ENCODE data around the gene MED15.
A peak's percentile ranks its signal among the peaks of the same experiment; 100 is the strongest.

Gene MED15

DNA sequence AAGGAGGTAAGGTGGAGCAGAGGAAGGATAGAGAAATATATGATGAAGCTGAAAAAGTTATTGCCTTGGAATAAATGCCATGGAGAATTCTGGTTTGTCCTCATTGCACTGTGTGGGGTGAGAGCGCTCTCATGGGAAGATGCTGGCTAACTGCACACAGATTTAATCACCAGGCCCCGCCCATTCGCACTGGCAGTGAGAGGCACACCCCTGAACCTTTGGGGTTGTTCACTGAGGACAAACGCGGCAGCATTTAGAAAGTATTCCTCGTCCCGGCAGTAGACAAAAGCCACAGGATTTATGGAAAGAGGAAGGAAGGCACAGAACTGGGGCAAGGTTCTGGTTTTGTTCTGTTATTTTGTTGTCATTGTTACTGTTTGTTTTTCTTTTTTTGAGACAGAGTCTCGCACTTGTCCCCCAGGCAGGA lies 70.2 kb downstream of the MED15 start:
- no peak for ATAC-seq (replicated peaks; ENCODE audit: extremely low read depth, poor library complexity, severe bottlenecking)
- DNase-seq (ENCODE audit: low spot score in 2 of 2): no peak
- Mint-ChIP-seq H3K9me3 (no peaks in the 10 kb centered on the region), H3K36me3 (ENCODE audit: insufficient read depth) (peaks cover 55% of the 10 kb centered on the region), H3K4me3 (no peak overlapping the region), H3K4me1 (peaks cover 44% of the 10 kb centered on the region), H3K27ac (ENCODE audit: low read depth) (peak overlapping the region; percentile 35), H3K27me3 (no peaks in the 10 kb centered on the region)

DNA sequence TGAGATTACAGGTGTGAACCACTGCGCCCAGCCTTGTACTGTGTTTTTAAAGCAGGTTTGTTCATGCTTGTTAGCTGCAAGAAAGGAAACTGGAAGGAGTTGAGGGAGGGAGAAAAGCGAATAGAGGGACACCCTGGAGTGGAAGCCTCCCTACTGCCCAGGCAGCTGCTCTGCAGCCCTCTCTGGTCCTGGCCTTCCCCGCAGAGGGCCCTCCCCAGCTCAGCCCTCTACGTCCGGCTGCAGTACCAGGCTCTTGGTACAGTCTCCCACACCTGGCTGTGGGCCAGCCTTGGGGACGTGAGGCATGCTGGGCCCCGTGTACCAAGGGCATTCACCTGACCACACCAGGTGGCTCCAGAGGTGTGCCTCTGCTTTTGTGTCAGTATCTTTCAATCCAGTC lies 70.8 kb downstream of the MED15 start:
- Mint-ChIP-seq H3K27me3 (no peaks in the 10 kb centered on the region), H3K9me3 (no peaks in the 10 kb centered on the region), H3K4me1 (peaks cover 42% of the 10 kb centered on the region), H3K4me3 (no peak overlapping the region), H3K36me3 (ENCODE audit: insufficient read depth) (peaks cover 56% of the 10 kb centered on the region), H3K27ac (ENCODE audit: low read depth) (no peak overlapping the region)
- ATAC-seq (replicated peaks; ENCODE audit: extremely low read depth, poor library complexity, severe bottlenecking) (no peak), DNase-seq (ENCODE audit: low spot score in 2 of 2) (no peak)

DNA sequence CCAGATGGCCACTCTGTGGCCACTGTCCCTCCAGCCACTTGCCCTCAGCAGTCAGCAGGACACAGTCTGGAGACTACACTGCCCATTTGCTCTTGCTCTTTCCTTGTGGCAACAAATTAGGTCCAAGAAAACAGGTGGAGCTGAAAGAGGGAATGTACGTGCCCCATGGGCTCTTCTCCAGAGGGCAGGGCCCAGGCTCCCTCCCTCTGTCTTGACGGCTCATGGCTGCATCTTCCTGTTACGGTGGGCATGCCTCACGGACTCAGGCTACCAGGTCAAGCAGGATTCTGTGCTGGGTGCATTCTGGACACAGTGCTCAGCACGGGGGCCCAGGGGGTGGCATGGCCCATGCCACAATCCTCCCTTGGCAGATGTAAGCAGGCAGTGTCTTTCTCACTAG lies 71.3 kb downstream of the MED15 start:
- Mint-ChIP-seq H3K27ac (ENCODE audit: low read depth) (peak overlapping the region; percentile 77), H3K36me3 (ENCODE audit: insufficient read depth) (peaks cover 55% of the 10 kb centered on the region), H3K27me3 (no peaks in the 10 kb centered on the region), H3K9me3 (no peaks in the 10 kb centered on the region), H3K4me1 (peaks cover 37% of the 10 kb centered on the region), H3K4me3 (no peak overlapping the region)
- no peak for DNase-seq (ENCODE audit: low spot score in 2 of 2)
- ATAC-seq (replicated peaks; ENCODE audit: extremely low read depth, poor library complexity, severe bottlenecking): no peak

DNA sequence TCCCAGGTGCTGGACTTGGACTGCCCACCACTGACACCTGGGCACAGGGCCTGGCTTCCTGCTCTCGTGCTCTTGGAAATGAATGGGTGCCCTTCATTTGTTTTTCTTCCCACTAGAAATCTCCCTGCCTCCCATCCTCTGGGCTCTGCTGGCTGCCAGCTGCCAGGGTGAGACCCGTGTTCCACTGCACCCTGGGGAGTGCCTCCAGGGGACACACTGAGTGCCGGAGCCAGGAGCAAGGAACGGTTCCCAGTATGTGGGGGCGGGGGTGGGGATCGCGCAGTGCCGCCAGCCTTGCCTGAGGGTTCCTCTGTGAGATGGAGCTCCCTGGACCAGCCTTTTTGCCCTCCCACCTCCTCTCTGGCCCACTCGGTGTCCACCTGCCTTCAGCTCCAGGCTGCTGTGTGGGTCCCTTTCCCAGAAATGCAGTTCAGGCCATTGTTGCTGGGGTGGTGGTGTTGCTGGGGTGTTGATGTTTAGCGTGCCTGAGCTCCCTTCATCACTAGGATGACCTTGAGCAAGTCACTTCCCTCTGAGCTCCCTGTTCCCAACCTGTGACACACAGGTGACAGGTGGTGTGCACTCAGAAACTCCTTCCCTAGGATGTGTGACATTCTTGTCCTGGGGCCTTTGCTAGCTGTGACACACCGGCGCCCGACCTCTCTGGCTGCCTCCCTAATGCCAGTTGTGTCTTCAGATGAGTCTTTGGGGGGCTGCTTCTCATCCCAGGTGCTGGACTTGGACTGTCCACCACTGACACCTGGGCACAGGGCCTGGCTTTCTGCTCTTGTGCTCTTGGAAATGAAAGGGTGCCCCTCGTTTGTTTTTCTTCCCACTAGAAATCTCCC lies 72.1 kb downstream of the MED15 start:
- H3K27me3 Mint-ChIP-seq: no peaks in the 10 kb centered on the region
- H3K27ac Mint-ChIP-seq (ENCODE audit: low read depth): peak overlapping the region; percentile 77
- no peak for DNase-seq (ENCODE audit: low spot score in 2 of 2)
- no peak overlapping the region for H3K4me3 Mint-ChIP-seq
- H3K36me3 Mint-ChIP-seq (ENCODE audit: insufficient read depth): peaks cover 48% of the 10 kb centered on the region
- no peak for ATAC-seq (replicated peaks; ENCODE audit: extremely low read depth, poor library complexity, severe bottlenecking)
- H3K4me1 Mint-ChIP-seq: peaks cover 29% of the 10 kb centered on the region
- no peaks in the 10 kb centered on the region for H3K9me3 Mint-ChIP-seq

DNA sequence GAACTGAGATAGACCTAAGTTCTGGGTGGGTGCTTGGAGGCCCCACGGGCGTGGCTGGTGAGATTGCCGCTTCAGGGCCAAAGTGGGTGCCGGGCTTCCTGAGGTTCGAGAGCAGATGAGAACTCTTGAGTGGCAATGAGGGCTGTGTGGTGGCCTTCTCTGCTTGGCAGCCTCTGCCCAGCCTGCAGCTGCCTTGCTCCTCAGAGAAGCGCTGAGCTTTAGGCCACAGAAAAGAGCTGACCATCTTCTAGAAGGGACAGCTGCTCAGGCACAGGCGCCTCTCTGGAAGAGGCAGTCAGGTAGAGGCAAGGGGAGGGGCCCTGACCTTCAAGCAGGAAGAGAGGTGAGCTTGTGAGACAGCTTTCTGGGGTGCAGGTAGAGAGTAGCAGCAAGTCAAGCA lies 72.8 kb downstream of the MED15 start:
- Mint-ChIP-seq H3K27ac (ENCODE audit: low read depth) (peak overlapping the region; percentile 77), H3K27me3 (no peaks in the 10 kb centered on the region), H3K4me3 (no peak overlapping the region), H3K9me3 (no peaks in the 10 kb centered on the region), H3K4me1 (peaks cover 24% of the 10 kb centered on the region), H3K36me3 (ENCODE audit: insufficient read depth) (peaks cover 48% of the 10 kb centered on the region)
- DNase-seq (ENCODE audit: low spot score in 2 of 2) (no peak), ATAC-seq (replicated peaks; ENCODE audit: extremely low read depth, poor library complexity, severe bottlenecking) (no peak)

DNA sequence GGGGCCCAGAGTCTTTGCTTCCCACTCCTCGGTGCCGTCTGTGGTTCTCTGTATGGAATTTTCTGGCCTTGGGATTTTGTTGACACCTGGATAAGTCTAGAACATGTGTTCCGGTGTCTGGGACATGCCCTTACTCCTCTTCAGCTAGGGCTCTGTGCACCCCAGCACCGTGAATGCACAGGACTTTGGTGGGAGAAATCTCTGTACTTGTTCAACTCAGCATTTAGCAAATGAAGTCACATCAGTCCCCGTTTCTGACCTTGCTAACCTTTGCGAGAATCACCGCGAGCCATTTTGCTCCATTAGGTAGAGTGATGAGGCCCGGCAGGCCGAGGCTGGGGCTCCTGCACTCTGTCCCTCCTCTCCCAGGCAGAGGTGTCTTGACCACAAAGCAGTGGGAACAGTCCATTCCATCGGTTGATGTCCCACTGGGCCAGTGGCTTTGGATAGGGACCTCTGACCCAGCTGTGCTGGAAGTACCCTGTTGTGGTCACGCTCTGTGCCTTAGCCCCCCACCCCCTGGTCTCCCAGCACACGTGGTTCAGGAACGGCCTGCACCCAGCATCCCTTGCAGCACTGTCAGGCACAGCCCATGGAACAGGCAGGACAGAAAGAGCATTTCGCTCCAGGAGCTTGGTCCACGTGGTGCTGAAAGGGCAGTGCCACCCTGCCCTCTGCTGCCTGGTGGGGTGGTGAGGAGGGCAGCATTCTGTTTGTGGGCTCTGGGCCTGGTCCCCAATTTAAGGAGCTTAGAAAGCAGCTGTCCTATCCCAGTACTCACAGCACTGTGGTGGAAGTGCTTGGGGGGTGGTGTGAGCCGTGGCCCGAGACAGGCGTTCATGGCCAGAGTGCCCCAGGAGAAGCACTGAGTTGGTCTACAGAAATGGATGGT lies 73.4 kb downstream of the MED15 start:
- Mint-ChIP-seq H3K4me1 (peaks cover 24% of the 10 kb centered on the region), H3K4me3 (no peak overlapping the region), H3K27ac (ENCODE audit: low read depth) (peak overlapping the region; percentile 77), H3K9me3 (no peaks in the 10 kb centered on the region), H3K36me3 (ENCODE audit: insufficient read depth) (peaks cover 47% of the 10 kb centered on the region), H3K27me3 (no peaks in the 10 kb centered on the region)
- DNase-seq (ENCODE audit: low spot score in 2 of 2): no peak
- ATAC-seq (replicated peaks; ENCODE audit: extremely low read depth, poor library complexity, severe bottlenecking): no peak

DNA sequence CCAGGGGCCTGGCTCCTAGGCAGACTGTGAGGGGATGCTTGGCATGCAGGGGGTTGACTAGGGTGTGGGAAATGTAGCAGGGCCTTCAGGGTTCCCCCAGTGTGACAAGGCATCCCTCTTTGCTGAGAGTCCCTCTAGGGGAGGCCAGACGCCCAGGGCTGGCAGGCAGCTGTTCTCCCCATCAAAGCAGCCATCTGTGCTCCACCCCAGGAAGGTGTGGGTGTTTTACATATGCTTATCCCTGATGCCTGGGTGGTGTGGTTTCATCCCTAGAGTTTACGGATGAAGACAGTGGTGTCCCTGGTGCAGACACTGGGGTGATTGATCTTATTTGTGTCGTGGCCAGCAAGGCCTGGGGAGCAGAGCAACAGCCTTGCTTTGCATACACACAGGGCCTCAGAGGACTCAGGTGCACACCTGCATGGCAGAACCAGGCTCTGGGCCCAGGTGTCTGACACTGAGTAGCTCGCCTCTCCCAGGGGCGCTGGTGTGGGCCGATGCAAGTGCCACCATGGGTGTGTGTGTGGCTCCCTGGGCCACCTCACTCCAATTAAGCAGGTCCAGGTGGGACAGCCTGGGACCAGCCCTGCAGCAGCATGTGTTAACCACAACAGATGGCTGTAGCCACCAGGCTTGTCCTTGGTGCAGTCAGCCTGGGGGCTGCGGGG lies 74.2 kb downstream of the MED15 start:
- ATAC-seq (replicated peaks; ENCODE audit: extremely low read depth, poor library complexity, severe bottlenecking) (no peak), DNase-seq (ENCODE audit: low spot score in 2 of 2) (no peak)
- peak overlapping the region; percentile 19 for H3K27ac Mint-ChIP-seq (ENCODE audit: low read depth)
- H3K4me1 Mint-ChIP-seq: peaks cover 19% of the 10 kb centered on the region
- H3K9me3 Mint-ChIP-seq: no peaks in the 10 kb centered on the region
- no peak overlapping the region for H3K4me3 Mint-ChIP-seq
- no peaks in the 10 kb centered on the region for H3K27me3 Mint-ChIP-seq
- peaks cover 41% of the 10 kb centered on the region for H3K36me3 Mint-ChIP-seq (ENCODE audit: insufficient read depth)

DNA sequence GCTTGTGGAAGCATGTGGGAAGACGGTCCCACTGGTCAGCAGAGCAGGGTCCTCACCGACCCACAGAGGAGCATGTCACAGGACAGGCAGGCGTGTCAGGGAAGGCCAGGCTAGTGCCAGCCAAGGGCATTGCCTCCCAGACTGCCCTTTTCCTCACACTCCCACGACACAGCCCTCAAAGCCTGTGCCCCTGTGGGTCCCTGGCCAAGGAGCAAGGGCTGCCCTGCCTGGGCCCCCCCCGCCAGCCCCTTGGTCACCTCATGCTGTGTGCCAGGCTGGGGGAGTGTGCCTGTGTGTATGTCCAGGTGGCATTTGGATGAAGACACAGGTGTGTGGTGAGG lies 74.7 kb downstream of the MED15 start:
- H3K36me3 Mint-ChIP-seq (ENCODE audit: insufficient read depth): peaks cover 43% of the 10 kb centered on the region
- no peaks in the 10 kb centered on the region for H3K27me3 Mint-ChIP-seq
- H3K27ac Mint-ChIP-seq (ENCODE audit: low read depth): peak overlapping the region; percentile 19
- H3K4me1 Mint-ChIP-seq: peaks cover 17% of the 10 kb centered on the region
- ATAC-seq (replicated peaks; ENCODE audit: extremely low read depth, poor library complexity, severe bottlenecking) (no peak), DNase-seq (ENCODE audit: low spot score in 2 of 2) (no peak)
- no peaks in the 10 kb centered on the region for H3K9me3 Mint-ChIP-seq
- H3K4me3 Mint-ChIP-seq: no peak overlapping the region

DNA sequence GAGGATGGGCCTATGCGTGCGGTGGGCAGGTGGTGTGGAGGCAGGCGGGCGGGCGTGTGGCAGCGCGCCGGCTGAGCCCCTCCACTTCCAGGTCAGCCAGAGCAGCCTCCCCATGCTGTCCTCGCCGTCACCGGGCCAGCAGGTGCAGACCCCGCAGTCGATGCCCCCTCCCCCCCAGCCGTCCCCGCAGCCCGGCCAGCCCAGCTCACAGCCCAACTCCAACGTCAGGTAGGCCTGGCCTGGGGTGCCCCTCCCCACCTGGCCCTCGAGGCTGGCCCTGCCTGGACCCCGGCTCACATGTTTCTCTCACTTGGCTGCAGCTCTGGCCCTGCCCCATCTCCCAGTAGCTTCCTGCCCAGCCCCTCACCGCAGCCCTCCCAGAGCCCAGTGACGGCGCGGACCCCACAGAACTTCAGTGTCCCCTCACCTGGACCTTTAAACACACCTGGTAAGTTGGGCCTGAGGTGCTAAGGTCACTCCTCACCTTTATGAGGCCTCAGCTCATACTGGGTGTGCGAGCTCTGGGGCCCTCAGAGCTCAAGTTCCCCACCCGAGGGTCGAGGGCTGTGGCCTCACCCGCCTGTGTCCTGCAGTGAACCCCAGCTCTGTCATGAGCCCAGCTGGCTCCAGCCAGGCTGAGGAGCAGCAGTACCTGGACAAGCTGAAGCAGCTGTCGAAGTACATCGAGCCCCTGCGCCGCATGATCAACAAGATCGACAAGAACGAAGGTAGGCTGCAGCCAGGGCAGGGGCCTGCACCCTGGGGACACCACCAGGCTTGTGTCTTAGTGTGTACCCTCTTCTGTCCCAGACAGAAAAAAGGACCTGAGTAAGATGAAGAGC lies 75.3 kb downstream of the MED15 start:
- Mint-ChIP-seq H3K9me3 (no peaks in the 10 kb centered on the region), H3K27me3 (no peaks in the 10 kb centered on the region), H3K27ac (ENCODE audit: low read depth) (peak overlapping the region; percentile 73), H3K4me1 (peaks cover 12% of the 10 kb centered on the region), H3K36me3 (ENCODE audit: insufficient read depth) (peaks cover 42% of the 10 kb centered on the region), H3K4me3 (no peak overlapping the region)
- DNase-seq (ENCODE audit: low spot score in 2 of 2) (no peak), ATAC-seq (replicated peaks; ENCODE audit: extremely low read depth, poor library complexity, severe bottlenecking) (no peak)

DNA sequence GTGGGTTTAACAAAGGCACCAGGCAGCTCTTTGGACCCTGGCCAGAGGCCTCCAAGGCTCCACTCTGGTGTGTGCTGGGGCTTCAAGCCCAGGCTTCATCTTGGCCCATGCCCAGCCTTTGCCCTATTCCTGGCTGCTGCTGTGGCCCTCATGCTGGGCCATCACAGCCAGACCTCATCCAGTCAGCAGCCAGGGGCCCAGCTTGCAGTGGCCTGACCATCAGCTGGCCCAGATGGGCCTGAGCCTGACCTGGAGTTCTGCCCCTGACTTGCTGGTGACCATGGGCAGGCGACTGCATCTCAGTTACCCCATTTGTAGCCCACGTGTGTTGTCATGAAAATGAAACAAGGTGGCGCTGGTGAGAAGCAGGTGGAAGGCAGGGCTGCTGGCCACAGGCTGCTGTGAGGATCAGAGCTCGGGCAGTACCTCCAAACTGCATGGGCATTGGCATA lies 76.1 kb downstream of the MED15 start:
- H3K27ac Mint-ChIP-seq (ENCODE audit: low read depth): peak overlapping the region; percentile 51
- H3K9me3 Mint-ChIP-seq: no peaks in the 10 kb centered on the region
- peaks cover 12% of the 10 kb centered on the region for H3K4me1 Mint-ChIP-seq
- no peaks in the 10 kb centered on the region for H3K27me3 Mint-ChIP-seq
- no peak overlapping the region for H3K4me3 Mint-ChIP-seq
- no peak for DNase-seq (ENCODE audit: low spot score in 2 of 2)
- no peak for ATAC-seq (replicated peaks; ENCODE audit: extremely low read depth, poor library complexity, severe bottlenecking)
- H3K36me3 Mint-ChIP-seq (ENCODE audit: insufficient read depth): peaks cover 37% of the 10 kb centered on the region

DNA sequence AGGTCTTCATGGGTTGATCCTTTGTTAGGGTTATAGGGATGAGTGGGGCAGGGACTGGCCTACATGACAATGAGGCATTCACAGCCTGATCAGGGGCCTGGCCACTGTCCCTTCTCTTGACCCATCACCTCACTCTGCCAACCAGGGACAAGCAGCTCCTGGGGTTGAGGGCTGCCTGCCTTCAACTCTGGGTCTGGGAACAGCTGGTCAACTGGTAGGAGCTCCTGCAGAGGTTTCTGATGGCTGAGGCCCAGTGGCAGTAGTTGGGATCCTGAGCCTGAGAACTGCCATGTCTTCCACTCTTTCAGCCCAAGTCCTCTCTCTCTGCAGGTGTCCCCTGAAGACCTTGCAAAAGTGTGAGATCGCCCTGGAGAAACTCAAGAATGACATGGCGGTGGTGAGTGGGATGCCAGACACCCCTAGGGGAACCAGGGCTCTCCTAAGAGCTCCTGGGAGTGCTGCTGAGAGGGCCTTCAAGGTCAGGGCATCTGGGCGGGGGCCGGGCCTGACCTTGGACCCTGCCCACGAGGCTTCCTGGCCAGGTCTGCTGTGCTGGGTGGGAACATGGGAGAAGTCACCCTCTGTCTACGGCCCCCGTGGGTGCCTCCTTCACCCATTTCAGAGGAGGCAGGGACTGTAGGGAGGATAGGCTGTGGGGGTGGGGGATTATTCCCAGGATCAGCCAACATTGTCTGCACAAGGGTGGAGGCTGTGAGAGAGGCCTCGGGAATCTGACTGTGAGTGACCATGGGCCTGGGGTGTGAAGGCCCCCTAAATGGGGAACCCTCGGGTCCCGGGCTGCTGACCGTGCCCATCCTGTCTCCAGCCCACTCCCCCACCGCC lies 76.8 kb downstream of the MED15 start:
- H3K27ac Mint-ChIP-seq (ENCODE audit: low read depth): peak overlapping the region; percentile 51
- H3K9me3 Mint-ChIP-seq: no peaks in the 10 kb centered on the region
- ATAC-seq (replicated peaks; ENCODE audit: extremely low read depth, poor library complexity, severe bottlenecking): no peak
- DNase-seq (ENCODE audit: low spot score in 2 of 2): no peak
- H3K27me3 Mint-ChIP-seq: no peaks in the 10 kb centered on the region
- peaks cover 30% of the 10 kb centered on the region for H3K36me3 Mint-ChIP-seq (ENCODE audit: insufficient read depth)
- no peak overlapping the region for H3K4me3 Mint-ChIP-seq
- H3K4me1 Mint-ChIP-seq: peaks cover 12% of the 10 kb centered on the region

Data from central memory CD8-positive, alpha-beta T cell (primary cell).